Panc1 (cell line): ENCODE data around the gene ADGRB3. TPM values are rescaled to one million over a fixed set of nuclear protein-coding genes. Genes with fewer than 3 reads are reported as not detected.
"Not testable (repeated sequence)": the region's sequence is repeated elsewhere in the genome, so short reads cannot be mapped to it uniquely, and the experiment has no call there.

Experiments
- ATAC-seq: fragments of 200-7000 bp; cut with Tn5 transposase; 2 replicates; pipeline ENCODE4 v1.9.1; 2020; ENCODE audit warnings: mild to moderate bottlenecking, moderate library complexity
- BruUV-seq: library from RNA; stranded (reverse); fragments of 400-500 nt; replicated peaks from 2 replicates; lab custom pipeline; 2021; lab: Mats Ljungman, UMichigan
- CTCF ChIA-PET: fragments of 300-600 bp; sonication (Branson Sonifier 250); formaldehyde crosslinking; loops from one replicate; lab custom pipeline; 2022; ENCODE audit warnings: antibody characterized with exemption; lab: Charles Lee
- POLR2A ChIA-PET: fragments of 300-600 bp; sonication (Branson Sonifier 250); formaldehyde crosslinking; loops from one replicate; lab custom pipeline; 2022; ENCODE audit warnings: antibody characterized with exemption; lab: Charles Lee
- DNase-seq: peaks from one replicate; pipeline ENCODE4 v3.0.0-alpha.2; 2010; ENCODE audit warnings: low read depth, low spot score
- H3K27ac ChIP-seq: 2 replicates; pipeline ENCODE4 v1.5.1; 2011; ENCODE audit warnings: mild to moderate bottlenecking, low read length, inconsistent platforms
- H3K27me3 ChIP-seq: fragments of 200-500 bp; sonication (Bioruptor generic); 2 replicates; pipeline ENCODE4 v1.6.0; 2014; ENCODE audit warnings: low read length, inconsistent platforms; ENCODE audit not compliant: control insufficient read depth, insufficient read depth
- H3K36me3 ChIP-seq: fragments of 200-500 bp; sonication (Bioruptor generic); 2 replicates; pipeline ENCODE4 v1.5.1; 2014; ENCODE audit warnings: inconsistent platforms, mild to moderate bottlenecking, low read length, moderate library complexity; ENCODE audit not compliant: control insufficient read depth, insufficient read depth
- H3K4me1 ChIP-seq: 2 replicates; pipeline ENCODE4 v1.5.1; 2011; ENCODE audit warnings: inconsistent platforms, mild to moderate bottlenecking, low read length, moderate library complexity; ENCODE audit not compliant: control insufficient read depth, insufficient read depth
- H3K4me3 ChIP-seq, 2 experiments: 2 replicates each; pipeline ENCODE4 v1.5.1; 2011 to 2012; ENCODE audit warnings: low read depth in 2 of 2, low read length in 2 of 2, mild to moderate bottlenecking in 2 of 2, inconsistent platforms in 1 of 2, moderate library complexity in 1 of 2
- H3K9me3 ChIP-seq: fragments of 200-500 bp; sonication (Bioruptor generic); 2 replicates; pipeline ENCODE4 v1.5.1; 2014; ENCODE audit warnings: low read depth, mild to moderate bottlenecking, inconsistent platforms, low read length, moderate library complexity; ENCODE audit not compliant: control insufficient read depth, insufficient read depth
- CTCF ChIP-seq: fragments of 450-650 bp; IDR thresholded peaks from 2 replicates; pipeline ENCODE4 v1.5.1; 2017; ENCODE audit warnings: mild to moderate bottlenecking
- POLR2AphosphoS5 ChIP-seq: IDR thresholded peaks from 2 replicates; pipeline ENCODE4 v1.6.1; 2012; ENCODE audit warnings: mild to moderate bottlenecking, low read depth, low read length, moderate library complexity
- SIN3A ChIP-seq: IDR thresholded peaks from 2 replicates; pipeline ENCODE4 v1.6.1; 2012; ENCODE audit warnings: low read depth, mild to moderate bottlenecking, low read length, moderate library complexity, borderline replicate concordance; ENCODE audit not compliant: insufficient read depth
- TCF7L2 ChIP-seq: IDR thresholded peaks from 2 replicates; pipeline ENCODE4 v1.6.1; 2011; ENCODE audit warnings: mild to moderate bottlenecking, low read depth, low read length, inconsistent platforms
- in situ Hi-C: cut with HindIII; loops from 2 replicates; pipeline ENCODE4 v1.10.0; 2016; ENCODE audit warnings: low sequenced_read_pairs, low pct_unique_long_range_greater_than_20kb
- intact Hi-C: fragments of 100-400 bp; cut with micrococcal nuclease; formaldehyde crosslinking; loops from one replicate; pipeline ENCODE4 v1.10.0; 2022; ENCODE audit not compliant: unreplicated experiment
- total RNA-seq: library from RNA; stranded (reverse); gene quantifications from one replicate; pipeline ENCODE4 v1.2.1, GENCODE V29; 2021; ENCODE audit not compliant: unreplicated experiment
- TF ChIP-seq, protein P1 (sequence below), 2 experiments: IDR thresholded peaks; 2 replicates each; pipeline ENCODE4 v1.6.1; 2011 to 2012; ENCODE audit warnings: low read depth in 2 of 2, control low read depth in 1 of 2, low read length in 1 of 2, mild to moderate bottlenecking in 1 of 2, moderate library complexity in 1 of 2; ENCODE audit not compliant: insufficient read depth in 1 of 2

Gene ADGRB3
- total RNA-seq, 1 experiment from 2014 or later = 0.10 TPM

DNA sequence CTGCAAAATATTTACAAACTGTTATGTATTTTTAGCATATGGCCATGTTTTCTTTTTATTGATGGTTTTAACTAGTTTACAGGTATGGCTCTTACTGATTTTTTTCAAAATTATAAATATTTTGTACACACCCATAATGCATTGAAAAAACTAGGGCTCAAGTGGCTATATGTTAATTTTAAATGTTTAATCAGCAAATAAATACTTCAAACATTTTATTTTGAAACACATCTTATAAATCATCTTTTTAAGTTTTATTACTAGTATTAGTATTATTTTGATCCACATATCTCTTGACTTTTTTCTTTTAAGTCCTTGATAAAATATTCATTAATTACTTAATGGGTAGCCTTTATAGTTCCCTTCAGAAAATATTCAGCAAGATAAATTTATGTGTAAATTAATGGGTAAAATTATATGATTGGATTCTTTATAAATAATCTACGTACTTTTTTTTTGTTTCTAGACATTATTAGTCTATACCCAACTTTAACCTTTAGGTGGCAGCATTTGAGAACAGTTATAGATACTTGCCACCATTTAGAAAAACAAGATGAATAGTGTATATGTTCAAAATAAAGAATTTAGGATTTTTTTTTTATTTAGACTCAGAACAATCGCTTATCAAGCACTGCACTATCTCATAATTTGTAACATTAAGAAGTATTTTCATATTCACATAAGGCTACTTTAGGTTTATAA lies 241.9 kb downstream of the ADGRB3 start:
- Histone ChIP-seq H3K9me3 (no peaks in the 10 kb centered on the region), H3K27ac (no peak overlapping the region), H3K27me3 (no peaks in the 10 kb centered on the region; the same call in 1 of the 2 replicates), H3K4me3 (no peak overlapping the region), H3K4me1 (no peaks in the 10 kb centered on the region), H3K36me3 (no peaks in the 10 kb centered on the region)
- intact Hi-C loops (loop anchor here (5.0 kb wide), 3 partner anchors 90 to 1230 kb away; no protein-coding TSS in a partner anchor), in situ Hi-C loops (no loop called here)
- ATAC-seq (no peak), DNase-seq (no peak)
- POLR2A ChIA-PET = no interaction called here
- TF ChIP-seq CTCF (peak; percentile 22; the same call in 1 of the 2 replicates), TCF7L2 (no peak), SIN3A (no peak), POLR2AphosphoS5 (no peak)
- TF ChIP-seq, protein P1, sequence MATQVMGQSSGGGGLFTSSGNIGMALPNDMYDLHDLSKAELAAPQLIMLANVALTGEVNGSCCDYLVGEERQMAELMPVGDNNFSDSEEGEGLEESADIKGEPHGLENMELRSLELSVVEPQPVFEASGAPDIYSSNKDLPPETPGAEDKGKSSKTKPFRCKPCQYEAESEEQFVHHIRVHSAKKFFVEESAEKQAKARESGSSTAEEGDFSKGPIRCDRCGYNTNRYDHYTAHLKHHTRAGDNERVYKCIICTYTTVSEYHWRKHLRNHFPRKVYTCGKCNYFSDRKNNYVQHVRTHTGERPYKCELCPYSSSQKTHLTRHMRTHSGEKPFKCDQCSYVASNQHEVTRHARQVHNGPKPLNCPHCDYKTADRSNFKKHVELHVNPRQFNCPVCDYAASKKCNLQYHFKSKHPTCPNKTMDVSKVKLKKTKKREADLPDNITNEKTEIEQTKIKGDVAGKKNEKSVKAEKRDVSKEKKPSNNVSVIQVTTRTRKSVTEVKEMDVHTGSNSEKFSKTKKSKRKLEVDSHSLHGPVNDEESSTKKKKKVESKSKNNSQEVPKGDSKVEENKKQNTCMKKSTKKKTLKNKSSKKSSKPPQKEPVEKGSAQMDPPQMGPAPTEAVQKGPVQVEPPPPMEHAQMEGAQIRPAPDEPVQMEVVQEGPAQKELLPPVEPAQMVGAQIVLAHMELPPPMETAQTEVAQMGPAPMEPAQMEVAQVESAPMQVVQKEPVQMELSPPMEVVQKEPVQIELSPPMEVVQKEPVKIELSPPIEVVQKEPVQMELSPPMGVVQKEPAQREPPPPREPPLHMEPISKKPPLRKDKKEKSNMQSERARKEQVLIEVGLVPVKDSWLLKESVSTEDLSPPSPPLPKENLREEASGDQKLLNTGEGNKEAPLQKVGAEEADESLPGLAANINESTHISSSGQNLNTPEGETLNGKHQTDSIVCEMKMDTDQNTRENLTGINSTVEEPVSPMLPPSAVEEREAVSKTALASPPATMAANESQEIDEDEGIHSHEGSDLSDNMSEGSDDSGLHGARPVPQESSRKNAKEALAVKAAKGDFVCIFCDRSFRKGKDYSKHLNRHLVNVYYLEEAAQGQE (IDR thresholded peaks at IDR 0.05; ENCODE audit: insufficient read depth in 1 of 2, low read depth in 2 of 2, low read length in 1 of 2) = no peak
- CTCF ChIA-PET = no interaction called here
- BruUV-seq = no TSS peak

- intact Hi-C loops = no loop called here
Measured at GRCh38 chr6:68880050-68880813, 245.2 kb downstream of the ADGRB3 start.

DNA sequence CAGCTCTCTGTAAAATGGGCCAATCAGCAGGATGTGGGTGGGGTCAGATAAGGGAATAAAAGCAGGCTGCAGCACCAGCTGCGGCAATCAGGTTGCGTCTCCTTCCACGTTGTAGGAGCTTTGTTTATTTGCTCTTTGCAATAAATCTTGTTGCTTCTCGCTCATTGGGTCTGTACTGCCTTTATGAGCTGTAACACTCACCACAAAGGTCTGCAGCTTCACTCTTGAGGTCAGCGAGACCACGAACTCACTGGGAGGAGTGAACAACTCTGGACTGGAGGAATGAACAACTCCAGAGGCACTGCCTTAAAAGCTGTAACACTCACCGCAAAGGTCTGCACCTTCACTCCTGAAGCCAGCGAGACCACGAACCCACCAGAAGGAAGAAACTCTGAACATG lies 248.2 kb downstream of the ADGRB3 start:
- H3K27ac ChIP-seq, in situ Hi-C loops, ATAC-seq, H3K4me3 ChIP-seq, H3K27me3 ChIP-seq, H3K4me1 ChIP-seq, BruUV-seq, intact Hi-C loops, H3K9me3 ChIP-seq, DNase-seq, H3K36me3 ChIP-seq, CTCF ChIA-PET: not testable (repeated sequence)
- POLR2A ChIA-PET = interaction anchor here (0.6 kb wide), 1 partner anchor 303 kb away, joined by 3 read pairs; no protein-coding TSS in a partner anchor

More at GRCh38 chr6:68880050-68880813, 245.2 kb downstream of the ADGRB3 start:
- in situ Hi-C loops = no loop called here
- Histone ChIP-seq H3K36me3 (no peaks in the 10 kb centered on the region), H3K4me1 (no peaks in the 10 kb centered on the region), H3K27me3 (no peaks in the 10 kb centered on the region), H3K9me3 (no peaks in the 10 kb centered on the region), H3K27ac (no peak overlapping the region), H3K4me3 (no peak overlapping the region)
- ATAC-seq = no peak
- BruUV-seq = no TSS peak
- POLR2A ChIA-PET = no interaction called here
- TF ChIP-seq CTCF = no peak
- no peak for DNase-seq
- CTCF ChIA-PET = interaction anchor here (0.6 kb wide), 1 partner anchor 103 kb away, joined by 11 read pairs; no protein-coding TSS in a partner anchor
